AG09319 (cell line): ENCODE results near the gene TRANK1.

ENCODE experiments used
- DNase-seq: peaks from one replicate; pipeline ENCODE4 v3.0.0-alpha.2; 2010; ENCODE audit warnings: low read depth; ENCODE audit errors: extremely low read depth
- TF ChIP-seq, protein P1 (sequence below): IDR thresholded peaks from 2 replicates; pipeline ENCODE4 v1.5.1; 2011; ENCODE audit warnings: low read depth, mild to moderate bottlenecking, inconsistent platforms, low read length, moderate library complexity

TRANK1 gene

DNA sequence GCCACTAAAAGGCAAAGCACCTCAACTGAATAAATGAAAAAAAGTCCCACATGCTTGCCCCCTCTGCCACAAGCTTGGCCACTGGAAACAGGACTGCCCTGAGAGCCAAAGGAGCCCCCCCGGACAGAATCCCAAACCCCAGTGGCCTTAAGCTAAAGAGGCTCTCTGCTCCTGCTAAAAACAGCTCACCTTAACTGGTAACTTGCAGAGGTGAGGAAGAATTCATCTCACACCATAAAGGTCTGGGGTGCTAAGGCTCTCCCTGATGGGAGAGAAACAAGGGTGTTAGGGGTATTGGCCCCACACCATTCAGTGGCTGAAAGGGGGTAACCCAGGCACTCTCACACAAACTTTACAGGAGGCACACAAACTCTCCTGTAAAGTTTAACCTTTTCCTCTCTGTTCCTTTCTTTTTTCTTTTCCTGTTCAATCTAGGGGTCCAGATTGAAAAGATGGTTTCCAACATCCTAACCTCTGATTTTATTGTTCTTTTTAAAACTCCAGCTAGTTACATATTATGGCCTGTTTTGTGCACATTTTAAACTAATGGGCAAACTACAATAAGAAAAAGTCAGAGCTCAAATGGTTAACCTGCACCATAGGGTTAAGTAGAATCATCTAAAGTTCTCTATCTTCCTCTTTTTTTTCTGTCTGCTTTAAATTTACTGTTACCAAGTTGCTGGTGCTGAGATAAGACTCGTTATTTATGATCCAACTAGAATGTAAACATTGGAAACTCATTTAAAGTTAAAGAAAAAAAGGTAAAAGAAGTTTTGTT lies 19.9 kb downstream of the TRANK1 start:
- DNase-seq: no peak

DNA sequence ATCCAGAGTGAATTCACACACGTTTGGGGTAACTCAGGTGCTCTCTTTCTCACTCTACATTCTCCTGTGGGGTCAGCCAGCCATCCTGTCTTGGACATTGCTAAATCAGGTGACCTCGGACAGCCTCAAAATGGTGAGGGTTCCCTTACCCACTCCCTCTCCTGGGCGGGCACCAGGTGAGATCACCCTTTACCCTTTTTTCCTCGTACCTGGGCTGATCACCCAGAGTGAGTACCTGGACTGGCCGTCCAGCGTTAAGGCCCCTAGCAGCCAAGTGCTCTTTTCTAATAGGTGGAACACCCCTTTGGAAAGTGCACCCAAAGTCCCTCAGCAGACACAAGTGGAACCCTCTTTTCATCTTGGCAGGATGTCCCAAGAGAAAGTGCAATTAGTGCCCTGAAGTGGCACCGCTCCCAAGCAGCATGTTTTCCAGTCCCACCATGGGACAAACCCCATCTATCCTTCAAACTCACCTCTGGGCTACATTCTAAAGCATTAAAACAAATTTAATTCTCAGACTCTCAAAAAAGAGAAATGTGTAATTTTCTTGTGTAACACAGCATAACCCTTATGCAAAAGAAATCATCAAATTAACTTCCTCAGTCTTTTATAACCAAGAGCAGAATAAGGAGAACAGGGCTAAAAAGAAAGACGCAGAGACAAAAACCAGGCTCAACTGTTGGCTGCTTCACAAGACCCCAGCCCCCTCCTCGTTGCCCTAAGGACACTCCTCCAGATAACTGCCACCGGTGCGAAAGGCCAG lies 20.7 kb downstream of the TRANK1 start:
- DNase-seq: no peak
- TF ChIP-seq, protein P1, sequence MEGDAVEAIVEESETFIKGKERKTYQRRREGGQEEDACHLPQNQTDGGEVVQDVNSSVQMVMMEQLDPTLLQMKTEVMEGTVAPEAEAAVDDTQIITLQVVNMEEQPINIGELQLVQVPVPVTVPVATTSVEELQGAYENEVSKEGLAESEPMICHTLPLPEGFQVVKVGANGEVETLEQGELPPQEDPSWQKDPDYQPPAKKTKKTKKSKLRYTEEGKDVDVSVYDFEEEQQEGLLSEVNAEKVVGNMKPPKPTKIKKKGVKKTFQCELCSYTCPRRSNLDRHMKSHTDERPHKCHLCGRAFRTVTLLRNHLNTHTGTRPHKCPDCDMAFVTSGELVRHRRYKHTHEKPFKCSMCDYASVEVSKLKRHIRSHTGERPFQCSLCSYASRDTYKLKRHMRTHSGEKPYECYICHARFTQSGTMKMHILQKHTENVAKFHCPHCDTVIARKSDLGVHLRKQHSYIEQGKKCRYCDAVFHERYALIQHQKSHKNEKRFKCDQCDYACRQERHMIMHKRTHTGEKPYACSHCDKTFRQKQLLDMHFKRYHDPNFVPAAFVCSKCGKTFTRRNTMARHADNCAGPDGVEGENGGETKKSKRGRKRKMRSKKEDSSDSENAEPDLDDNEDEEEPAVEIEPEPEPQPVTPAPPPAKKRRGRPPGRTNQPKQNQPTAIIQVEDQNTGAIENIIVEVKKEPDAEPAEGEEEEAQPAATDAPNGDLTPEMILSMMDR: no peak

More for the DNA sequence above, 19.9 kb downstream of the TRANK1 start:
- TF ChIP-seq, protein P1: no peak

DNA sequence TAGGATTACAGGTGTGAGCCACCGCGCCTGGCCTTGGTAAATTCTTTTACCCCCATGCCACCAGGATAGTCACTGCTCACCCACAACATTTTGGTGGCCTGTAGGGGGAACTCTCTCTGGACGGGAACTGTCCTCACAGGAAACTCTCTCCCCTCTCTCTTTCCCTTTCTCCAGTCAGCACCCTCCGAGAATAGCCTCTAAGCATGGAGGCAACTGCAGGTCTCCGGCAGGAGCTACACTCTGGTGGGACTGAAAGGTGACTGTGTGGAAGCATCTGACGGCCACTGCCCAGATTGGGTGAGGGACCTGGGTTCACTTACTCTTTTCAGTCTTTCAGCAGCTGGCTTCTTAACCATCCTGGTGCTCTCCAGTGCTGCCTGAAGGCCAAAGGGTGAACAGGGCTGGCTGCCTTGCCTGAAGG lies 21.3 kb downstream of the TRANK1 start:
- TF ChIP-seq, protein P1: no peak; the same call in none of the 2 replicates
- no peak for DNase-seq

DNA sequence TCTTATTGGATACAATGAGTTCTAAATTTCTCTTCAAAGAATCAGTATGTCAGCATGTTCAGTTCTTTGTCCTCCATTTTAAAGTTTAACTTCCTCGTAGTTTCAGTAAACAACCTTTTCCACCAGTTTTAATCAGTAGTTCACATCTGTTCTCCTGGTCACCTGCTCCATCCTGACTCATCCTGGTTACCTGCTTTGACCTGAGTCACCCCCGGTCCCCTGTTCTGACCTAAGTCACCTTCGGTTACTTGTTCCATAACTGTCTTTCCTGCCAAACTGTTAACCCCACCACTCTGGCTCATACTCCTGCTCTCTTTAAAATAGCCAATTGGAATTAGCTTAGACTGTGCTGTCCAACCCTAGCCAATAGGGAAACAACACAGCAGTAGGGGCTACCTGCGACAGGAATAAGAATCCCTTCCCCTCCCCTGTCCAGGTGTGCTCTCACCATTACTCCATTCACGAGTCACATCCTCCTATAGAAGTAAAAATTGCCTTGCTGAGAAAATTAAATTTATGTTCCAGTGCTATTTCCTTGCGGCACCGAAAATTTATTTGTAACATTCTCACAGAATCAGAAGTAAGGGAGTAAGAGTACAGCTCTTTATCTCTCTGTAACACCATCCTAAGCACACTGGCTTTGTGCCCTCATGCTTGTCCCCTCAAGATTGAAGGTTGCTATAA lies 23.8 kb downstream of the TRANK1 start:
- TF ChIP-seq, protein P1: no peak
- no peak for DNase-seq

DNA sequence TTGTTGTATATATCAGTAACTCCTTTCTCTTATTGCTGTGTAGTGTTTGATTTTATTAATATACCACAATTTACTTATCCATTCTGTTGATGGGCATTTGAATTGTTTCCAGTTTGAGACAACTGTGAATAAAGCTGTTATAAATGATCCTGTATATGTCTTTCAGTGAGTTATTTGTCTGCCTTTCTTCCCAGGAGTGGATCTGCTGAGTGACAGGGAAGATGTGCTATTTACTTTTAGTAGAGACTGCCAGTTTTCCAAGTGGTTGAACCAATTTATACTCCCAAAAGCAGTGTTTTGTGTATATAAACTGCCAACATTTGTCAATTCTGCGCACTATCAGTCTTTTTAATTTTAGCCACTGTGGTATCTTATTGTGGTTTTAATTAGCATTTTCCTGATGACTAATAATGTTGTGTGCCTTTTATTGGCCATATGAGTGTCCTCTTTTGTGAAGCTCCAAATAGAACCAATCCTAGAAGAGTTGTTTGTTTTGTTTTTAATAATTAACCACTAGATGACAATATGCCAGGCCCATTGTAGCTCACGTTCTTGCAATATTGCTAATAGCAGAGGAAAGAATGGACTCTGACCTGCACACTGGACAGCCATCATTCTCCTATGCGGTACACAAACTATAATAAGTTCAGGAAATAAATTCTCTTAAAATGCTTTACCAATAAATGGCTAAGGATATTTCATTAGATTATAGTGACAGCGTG lies 25.3 kb downstream of the TRANK1 start:
- TF ChIP-seq, protein P1: no peak
- no peak for DNase-seq

DNA sequence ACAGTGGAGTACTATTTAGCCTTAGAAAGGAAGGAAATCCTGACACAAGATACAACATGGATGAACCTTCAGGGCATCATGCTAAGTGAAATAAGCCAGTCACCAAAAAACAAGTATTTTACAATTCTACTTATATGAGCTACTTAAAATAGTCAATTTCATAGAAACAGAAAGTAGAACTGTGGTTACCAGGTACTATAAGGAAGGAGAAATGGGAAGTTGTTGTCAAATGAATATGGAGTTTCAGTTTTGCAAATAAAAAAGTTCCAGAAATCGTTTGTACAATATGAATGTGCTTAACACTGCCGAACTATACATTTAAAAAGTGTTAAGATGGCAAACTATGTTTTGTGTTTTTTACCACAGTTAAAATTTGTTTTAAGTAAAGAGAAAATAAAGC lies 26.8 kb downstream of the TRANK1 start:
- no peak for DNase-seq

More for the DNA sequence above, 26.8 kb downstream of the TRANK1 start:
- TF ChIP-seq, protein P1: no peak
